ENCODE results near the gene CHID1.

GRCh38 chr11:864898-865297 is 45.7 kb downstream of the CHID1 start:
- no peak for TF ChIP-seq NANOG (IDR thresholded peaks at IDR 0.05; ENCODE audit: insufficient read depth, low read depth, low read length, poor library complexity, severe bottlenecking)
- no peak for TF ChIP-seq EZH2 (IDR thresholded peaks at IDR 0.05; ENCODE audit: low read depth, low read length, severe bottlenecking)
- TF ChIP-seq, protein P1, sequence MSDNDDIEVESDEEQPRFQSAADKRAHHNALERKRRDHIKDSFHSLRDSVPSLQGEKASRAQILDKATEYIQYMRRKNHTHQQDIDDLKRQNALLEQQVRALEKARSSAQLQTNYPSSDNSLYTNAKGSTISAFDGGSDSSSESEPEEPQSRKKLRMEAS (IDR thresholded peaks at IDR 0.05): no peak
- no peak for TF ChIP-seq SIN3A (conservative IDR thresholded peaks at IDR 0.05 in 1 of 2, IDR thresholded peaks at IDR 0.05 in 1 of 2; ENCODE audit: low read depth in 1 of 2, low read length in 2 of 2)
- TF ChIP-seq POLR2A (IDR thresholded peaks at IDR 0.05; ENCODE audit: control extremely low read depth in 1 of 2, low read depth in 2 of 2, low read length in 2 of 2): no peak
- TF ChIP-seq POLR2AphosphoS5 (IDR thresholded peaks at IDR 0.05; ENCODE audit: low read depth, low read length): no peak
- TF ChIP-seq, protein P2, sequence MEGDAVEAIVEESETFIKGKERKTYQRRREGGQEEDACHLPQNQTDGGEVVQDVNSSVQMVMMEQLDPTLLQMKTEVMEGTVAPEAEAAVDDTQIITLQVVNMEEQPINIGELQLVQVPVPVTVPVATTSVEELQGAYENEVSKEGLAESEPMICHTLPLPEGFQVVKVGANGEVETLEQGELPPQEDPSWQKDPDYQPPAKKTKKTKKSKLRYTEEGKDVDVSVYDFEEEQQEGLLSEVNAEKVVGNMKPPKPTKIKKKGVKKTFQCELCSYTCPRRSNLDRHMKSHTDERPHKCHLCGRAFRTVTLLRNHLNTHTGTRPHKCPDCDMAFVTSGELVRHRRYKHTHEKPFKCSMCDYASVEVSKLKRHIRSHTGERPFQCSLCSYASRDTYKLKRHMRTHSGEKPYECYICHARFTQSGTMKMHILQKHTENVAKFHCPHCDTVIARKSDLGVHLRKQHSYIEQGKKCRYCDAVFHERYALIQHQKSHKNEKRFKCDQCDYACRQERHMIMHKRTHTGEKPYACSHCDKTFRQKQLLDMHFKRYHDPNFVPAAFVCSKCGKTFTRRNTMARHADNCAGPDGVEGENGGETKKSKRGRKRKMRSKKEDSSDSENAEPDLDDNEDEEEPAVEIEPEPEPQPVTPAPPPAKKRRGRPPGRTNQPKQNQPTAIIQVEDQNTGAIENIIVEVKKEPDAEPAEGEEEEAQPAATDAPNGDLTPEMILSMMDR (IDR thresholded peaks at IDR 0.05; ENCODE audit: control extremely low read depth in 1 of 3, insufficient read depth in 1 of 3, low read depth in 1 of 3, low read length in 3 of 3): no peak
- no peak for TF ChIP-seq BRCA1 (IDR thresholded peaks at IDR 0.05; ENCODE audit: low read depth, low read length)
